K562 (cell line): ENCODE measurements around the gene RFX7. TPM values are rescaled to one million over a fixed set of nuclear protein-coding genes. Genes with fewer than 3 reads are reported as not detected.
A peak's percentile ranks its signal among the peaks of the same experiment; 100 is the strongest.

Source experiments
- E2F6 ChIP-seq, 2 experiments: IDR thresholded peaks; 2 replicates each; pipeline ENCODE4 v1.6.1; 2011; ENCODE audit warnings: borderline replicate concordance in 1 of 2, control low read depth in 1 of 2, low read depth in 1 of 2, low read length in 1 of 2, mild to moderate bottlenecking in 1 of 2, mixed read lengths in 1 of 2, moderate library complexity in 1 of 2; ENCODE audit not compliant: insufficient read depth in 1 of 2, insufficient read length in 1 of 2, poor library complexity in 1 of 2, severe bottlenecking in 1 of 2; ENCODE audit errors: extremely low read depth in 1 of 2
- FIP1L1 ChIP-seq: fragments of 200-400 bp; formaldehyde crosslinking; IDR thresholded peaks from 2 replicates; pipeline ENCODE4 v1.6.1; 2018; ENCODE audit warnings: mild to moderate bottlenecking, low read depth, low read length; ENCODE audit not compliant: poor library complexity, severe bottlenecking
- FOXA3 ChIP-seq, 2 experiments: fragments of 450-650 bp in 1 of 2; sonication (generic) in 1 of 2; formaldehyde crosslinking; IDR thresholded peaks in 1 of 2; conservative IDR thresholded peaks in 1 of 2; 2 replicates each; pipeline versions ENCODE4 v1.4.0 to v1.8.0; 2020 to 2022; ENCODE audit warnings: mild to moderate bottlenecking in 2 of 2, missing genetic modification reagents in 1 of 2
- KLF10 ChIP-seq: fragments of 250-450 bp; sonication (Bioruptor Pico); IDR thresholded peaks from 2 replicates; pipeline ENCODE4 v1.6.1; 2021; ENCODE audit warnings: matching md5 sums
- MIER1 ChIP-seq: fragments of 450-650 bp; IDR thresholded peaks from 2 replicates; pipeline ENCODE4 v1.6.1; 2016; ENCODE audit warnings: antibody characterized with exemption, mild to moderate bottlenecking, low read depth
- MNT ChIP-seq, 2 experiments: fragments of 450-650 bp; conservative IDR thresholded peaks; 2 replicates each; pipeline ENCODE4 v1.6.1; 2017; ENCODE audit warnings: mild to moderate bottlenecking in 2 of 2, moderate library complexity in 2 of 2
- NR1H2 ChIP-seq: sonication (generic); formaldehyde crosslinking; IDR thresholded peaks from 2 replicates; pipeline ENCODE4 v1.4.0; 2020; ENCODE audit warnings: mild to moderate bottlenecking, missing genetic modification reagents
- RBM14 ChIP-seq: fragments of 200-400 bp; formaldehyde crosslinking; IDR thresholded peaks from 2 replicates; pipeline ENCODE4 v1.6.1; 2018; ENCODE audit warnings: low read depth, mild to moderate bottlenecking, low read length, moderate library complexity, borderline replicate concordance; ENCODE audit not compliant: insufficient read depth
- SREBF2 ChIP-seq: sonication (generic); formaldehyde crosslinking; IDR thresholded peaks from 2 replicates; pipeline ENCODE4 v1.4.0; 2020; ENCODE audit warnings: mild to moderate bottlenecking, missing genetic modification reagents
- TBP ChIP-seq: optimal IDR thresholded peaks from 2 replicates; pipeline ENCODE3; 2011; ENCODE audit warnings: low read depth, low read length, improper control_type of control experiment
- THAP7 ChIP-seq: fragments of 250-450 bp; sonication (Bioruptor Pico); IDR thresholded peaks from 2 replicates; pipeline ENCODE4 v1.5.0; 2021
- USF1 ChIP-seq: sonication (generic); formaldehyde crosslinking; IDR thresholded peaks from 2 replicates; pipeline ENCODE4 v1.9.0; 2022; ENCODE audit warnings: mild to moderate bottlenecking, missing genetic modification reagents
- ZFP1 ChIP-seq: fragments of 450-650 bp; formaldehyde crosslinking; IDR thresholded peaks from 2 replicates; pipeline ENCODE4 v1.4.0; 2020; ENCODE audit warnings: mild to moderate bottlenecking, mixed read lengths
- ZNF561 ChIP-seq: fragments of 450-650 bp; formaldehyde crosslinking; conservative IDR thresholded peaks from 2 replicates; pipeline ENCODE4 v1.4.0; 2020; ENCODE audit warnings: mild to moderate bottlenecking, moderate library complexity
- ZNF639 ChIP-seq, 2 experiments: fragments of 200-800 bp in 1 of 2; sonication (Bioruptor generic) in 1 of 2; sonication (generic) in 1 of 2; formaldehyde crosslinking in 1 of 2; IDR thresholded peaks in 1 of 2; conservative IDR thresholded peaks in 1 of 2; 2 replicates each; pipeline versions ENCODE4 v1.5.0 to v1.6.1; 2016 to 2020; ENCODE audit warnings: missing compliant biosample characterization in 1 of 2, missing genetic modification characterization in 1 of 2, missing genetic modification reagents in 1 of 2
- ZNF699 ChIP-seq: fragments of 250-450 bp; sonication (Bioruptor Pico); IDR thresholded peaks from 2 replicates; pipeline ENCODE4 v1.8.0; 2021; ENCODE audit warnings: mild to moderate bottlenecking, moderate library complexity; ENCODE audit not compliant: insufficient replicate concordance
- polyA plus RNA-seq, 8 experiments: library from polyadenylated mRNA; depleted of rRNA in 4 of 8; stranded (reverse) in 5 of 8; unstranded in 3 of 8; fragments of >200 nt; fragmentation: Nextera tagmentation in 2 of 8; fragmentation: Illumina TruSeq in 1 of 8; extraction: Ambion mirVana in 2 of 8; extraction: Trizol in 1 of 8; gene quantifications; 2 replicates each; pipeline versions ENCODE4 v1.2.1 to v1.2.3, GENCODE V29; 2011 to 2014; ENCODE audit warnings: inconsistent platforms in 1 of 8, missing spikeins in 1 of 8
- total RNA-seq, 7 experiments: library from RNA; depleted of rRNA in 6 of 7; stranded (reverse); fragments of >200 nt in 6 of 7; fragmentation: Illumina TruSeq in 2 of 7; extraction: Trizol in 2 of 7; gene quantifications; 2 replicates each; pipeline versions ENCODE4 v1.2.1 to v1.2.3, GENCODE V29; 2011 to 2021; ENCODE audit warnings: low replicate concordance in 1 of 7

Gene RFX7
- total and polyA plus RNA-seq, 9 of the 15 experiments (the other 6 are each of a cell fraction or from before 2014, with no cell fraction given), result 2.4 to 17.9 (median 6.3) TPM

GRCh38 chr15:56245871-56246814, 2.5 kb upstream of the RFX7 start (continued):
- peak; percentile 33 to 41; a peak in 3 of 4 replicates for TF ChIP-seq MNT (conservative IDR thresholded peaks at IDR 0.05)
- no peak for TF ChIP-seq RBM14
- TF ChIP-seq TBP, result peak; percentile 72
- TF ChIP-seq MIER1, result no peak
- TF ChIP-seq THAP7 (CRISPR knock-in tag), result no peak
- TF ChIP-seq FIP1L1, result no peak
- no peak for TF ChIP-seq NR1H2 (CRISPR knock-in tag)
- no peak for TF ChIP-seq KLF10 (CRISPR knock-in tag)
- TF ChIP-seq ZFP1 (CRISPR knock-in tag), result no peak
- TF ChIP-seq E2F6 (IDR thresholded peaks at IDR 0.05; ENCODE audit: borderline replicate concordance in 1 of 2, extremely low read depth in 1 of 2, insufficient read depth in 1 of 2, insufficient read length in 1 of 2, low read depth in 1 of 2, low read length in 1 of 2, poor library complexity in 1 of 2, severe bottlenecking in 1 of 2), result peak; percentile 18 to 32
- TF ChIP-seq ZNF561 (CRISPR knock-in tag), result no peak
- TF ChIP-seq ZNF699, result no peak
- TF ChIP-seq USF1 (CRISPR knock-in tag), result no peak
- TF ChIP-seq ZNF639 (CRISPR knock-in tag; conservative IDR thresholded peaks at IDR 0.05 in 1 of 2, IDR thresholded peaks at IDR 0.05 in 1 of 2), result peak in 1 of 2 experiments; percentile 68; a peak in 1 of 4 replicates
- TF ChIP-seq SREBF2 (CRISPR knock-in tag), result no peak
- TF ChIP-seq FOXA3 (CRISPR knock-in tag; conservative IDR thresholded peaks at IDR 0.05 in 1 of 2, IDR thresholded peaks at IDR 0.05 in 1 of 2), result no peak
